GM10266 (cell line): ENCODE data around the gene NPIPA3.
"Not testable (repeated sequence)": the region's sequence is repeated elsewhere in the genome, so short reads cannot be mapped to it uniquely, and the experiment has no call there.

Source experiments
- DNase-seq: peaks from one replicate; pipeline ENCODE4 v3.0.0; 2012; ENCODE audit errors: extremely low spot score

The NPIPA3 gene

GRCh38 chr16:14775624-14776023, 72.4 kb downstream of the NPIPA3 start:
- not testable (repeated sequence) for DNase-seq
